NOMO-1 treated with dmso at 0.1 percent for 144 hours (cell line): Measurements from ENCODE around the gene PDCD4.

ENCODE experiments used
- DNase-seq: peaks from one replicate; lab custom pipeline; 2025; ENCODE audit not compliant: unreplicated experiment; lab: John Stamatoyannopoulos, UW

Gene PDCD4

GRCh38 chr10:110860576-110861241, 11.0 kb upstream of the PDCD4 start:
- DNase-seq, result no peak

- DNase-seq, result no peak
Observed at GRCh38 chr10:110861476-110861875, 10.3 kb upstream of the PDCD4 start.

GRCh38 chr10:110861930-110862649, 9.6 kb upstream of the PDCD4 start:
- peak; percentile 23 for DNase-seq

- no peak for DNase-seq
Observed at GRCh38 chr10:110862961-110863360, 8.8 kb upstream of the PDCD4 start.

GRCh38 chr10:110863361-110863760, 8.4 kb upstream of the PDCD4 start:
- no peak for DNase-seq

GRCh38 chr10:110863956-110864355, 7.8 kb upstream of the PDCD4 start:
- no peak for DNase-seq

- DNase-seq, result peak; percentile 73
Observed at GRCh38 chr10:110864662-110865140, 7.0 kb upstream of the PDCD4 start.

- DNase-seq, result peak; percentile 38
Observed at GRCh38 chr10:110865186-110865808, 6.4 kb upstream of the PDCD4 start.

GRCh38 chr10:110865809-110866482, 5.8 kb upstream of the PDCD4 start:
- DNase-seq, result peak; percentile 38

- peak; percentile 49 for DNase-seq
Observed at GRCh38 chr10:110867011-110867806, 4.5 kb upstream of the PDCD4 start.

- no peak for DNase-seq
Observed at GRCh38 chr10:110867807-110868465, 3.8 kb upstream of the PDCD4 start.

GRCh38 chr10:110868981-110869380, 2.7 kb upstream of the PDCD4 start:
- DNase-seq, result no peak

GRCh38 chr10:110870823-110871297, 868 bp upstream of the PDCD4 start:
- no peak for DNase-seq

- DNase-seq, result peak; percentile 68
Observed at GRCh38 chr10:110872145-110872983, 636 bp downstream of the PDCD4 start.

- DNase-seq, result no peak
Observed at GRCh38 chr10:110872984-110873923, 1.5 kb downstream of the PDCD4 start.

GRCh38 chr10:110873951-110874350, 2.2 kb downstream of the PDCD4 start:
- DNase-seq, result no peak

GRCh38 chr10:110876000-110876399, 4.3 kb downstream of the PDCD4 start:
- no peak for DNase-seq

- no peak for DNase-seq
Observed at GRCh38 chr10:110876788-110877187, 5.1 kb downstream of the PDCD4 start.
